Measurements from ENCODE around the gene CPM. TPM values are rescaled to one million over a fixed set of nuclear protein-coding genes. Genes with fewer than 3 reads are reported as not detected.

CPM gene
- total and polyA plus RNA-seq, 2 of the 4 experiments (the other 2 are of a cell fraction) = 2.0 to 8.8 TPM

DNA sequence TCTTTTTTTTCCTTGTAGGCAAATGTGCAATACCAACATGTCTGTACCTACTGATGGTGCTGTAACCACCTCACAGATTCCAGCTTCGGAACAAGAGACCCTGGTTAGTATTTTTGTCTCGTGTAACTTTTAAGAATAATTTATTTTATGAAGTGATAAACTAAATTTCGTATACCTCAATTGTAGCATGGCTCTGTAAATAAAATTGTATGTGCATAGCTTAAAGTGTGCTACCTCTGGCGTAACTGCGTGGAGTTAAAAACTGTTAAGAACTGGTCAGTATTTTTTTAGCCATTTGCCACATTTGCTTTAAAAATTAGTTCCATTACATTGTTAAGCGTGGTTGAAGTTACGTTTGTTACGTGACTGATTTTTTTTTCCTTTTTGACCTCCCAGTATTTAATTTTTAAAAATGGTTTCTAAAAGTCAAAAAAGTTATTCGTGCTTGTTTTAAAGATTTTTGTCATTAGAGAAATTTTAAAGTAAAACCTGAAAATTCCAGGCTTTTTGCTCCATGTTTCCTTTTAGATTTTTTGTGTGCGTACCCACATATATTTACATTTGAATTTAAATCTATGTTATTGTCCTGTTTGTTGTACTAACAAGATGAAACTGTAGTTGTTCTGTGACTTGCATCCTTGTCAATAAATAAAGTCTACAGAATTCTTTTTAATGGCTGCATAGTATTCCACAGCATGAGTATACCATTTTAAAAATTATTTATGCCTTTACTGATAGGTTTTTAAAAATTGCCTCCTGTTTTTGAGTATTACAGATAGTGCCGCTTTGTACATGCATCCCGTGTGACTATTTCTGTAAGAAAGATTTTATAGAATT, 123.6 kb downstream of the CPM start:
- Histone ChIP-seq H4K5ac (ENCODE audit: low read depth, low read length) (peak overlapping the region; percentile 80), H2BK20ac (ENCODE audit: low read depth, low read length) (peak overlapping the region; percentile 50; the same call in 1 of the 2 replicates), H2AK5ac (ENCODE audit: low read depth, low read length) (peak overlapping the region; percentile 67; the same call in 1 of the 2 replicates), H3K4me3 (ENCODE audit: insufficient read depth, low read depth, low read length) (peak overlapping the region; percentile 96), H2BK5ac (ENCODE audit: low read depth, low read length, poor library complexity, severe bottlenecking) (peak overlapping the region; percentile 99), H3K14ac (replicated peaks; ENCODE audit: low read depth, low read length) (peak overlapping the region; percentile 92), H2BK15ac (ENCODE audit: low read depth, low read length) (peak overlapping the region; percentile 45; the same call in 2 of the 3 replicates), H3K56ac (ENCODE audit: extremely low read depth, insufficient read depth, low read length) (peak overlapping the region; percentile 78), H3K79me1 (ENCODE audit: low read depth in 1 of 2, low read length in 2 of 2) (peaks cover 14 to 16% of the 10 kb centered on the region in 2 experiments), H4K8ac (ENCODE audit: low read depth in 2 of 2, low read length in 2 of 2) (peak overlapping the region; percentile 51 to 97; a peak in 3 of 4 replicates), H3K4me2 (ENCODE audit: low read depth, low read length) (peak overlapping the region; percentile 68), H3K27ac (ENCODE audit: insufficient read depth, low read length) (peak overlapping the region; percentile 100), H3K9me3 (ENCODE audit: control insufficient read depth, insufficient read depth, low read length) (no peaks in the 10 kb centered on the region), H2BK120ac (ENCODE audit: low read depth, low read length) (peak overlapping the region; percentile 75), H4K91ac (ENCODE audit: insufficient read depth, low read depth, low read length) (peak overlapping the region; percentile 77), H3K9ac (ENCODE audit: low read depth, low read length) (peak overlapping the region; percentile 100), H4K20me1 (ENCODE audit: insufficient read depth, low read length) (peaks cover 22% of the 10 kb centered on the region), H2AK9ac (replicated peaks; ENCODE audit: low read depth, low read length, poor library complexity) (peak overlapping the region; percentile 47), H3K4me1 (ENCODE audit: control insufficient read depth, insufficient read depth, low read length) (peaks cover 2% of the 10 kb centered on the region; the same call in 1 of the 2 replicates), H3K9me1 (ENCODE audit: insufficient read depth, low read length) (no peaks in the 10 kb centered on the region; the same call in 1 of the 2 replicates), H3K23ac (ENCODE audit: low read depth, low read length) (peak overlapping the region; percentile 92), H3K27me3 (ENCODE audit: control insufficient read depth, insufficient read depth, low read length) (no peaks in the 10 kb centered on the region), H3K18ac (ENCODE audit: low read depth, low read length) (peak overlapping the region; percentile 56), H2AFZ (replicated peaks; ENCODE audit: low read length, poor library complexity) (no peak overlapping the region), H3K4ac (ENCODE audit: low read depth, low read length) (peak overlapping the region; percentile 87), H3K36me3 (ENCODE audit: control insufficient read depth, insufficient read depth, low read length) (peaks cover 22% of the 10 kb centered on the region)
- BruUV-seq (replicated peaks) = TSS peak; percentile 72
- dilution Hi-C loops (cut with HindIII; ENCODE audit: low sequenced_read_pairs, unreplicated experiment) (no loop called here), in situ Hi-C loops (cut with MboI; ENCODE audit: low sequenced_read_pairs) (no loop called here), intact Hi-C loops (cut with micrococcal nuclease) (loop anchor here (5.0 to 10.0 kb wide), 3 partner anchors 77 to 767 kb away; partner anchors contain the start of gene IL26)
- ChIA-PET CTCF (interaction anchor here (0.5 kb wide), 1 partner anchor 266 kb away, joined by 4 read pairs; no protein-coding TSS in a partner anchor), POLR2A (ENCODE audit: unreplicated experiment) (interaction anchor here (0.7 to 1.2 kb wide), 4 partner anchors 7 to 199 kb away, joined by 3 to 9 read pairs (median 4); partner anchors contain the start of genes RAP1B and SLC35E3)
- ATAC-seq (ENCODE audit: low read depth) (no peak; the same call in 1 of the 2 replicates), DNase-seq (no peak)
- no peak for TF ChIP-seq RFX5 (IDR thresholded peaks at IDR 0.05; ENCODE audit: low read depth, low read length)
- no peak for TF ChIP-seq CEBPB (IDR thresholded peaks at IDR 0.05; ENCODE audit: low read depth, low read length)
- TF ChIP-seq RCOR1 (IDR thresholded peaks at IDR 0.05; ENCODE audit: insufficient replicate concordance, low read length) = no peak
- WGBS, 2 experiments (ENCODE audit: extremely low coverage in 2 of 2, insufficient read length in 1 of 2) = no CpG with 5 or more reads among the region's 12 CpGs
